SK-N-MC (cell line): ENCODE measurements around the gene MED27.

Experiments used
- DNase-seq: peaks from one replicate; pipeline ENCODE4 v3.0.0-alpha.2; 2011; ENCODE audit warnings: low read depth, low spot score
- H3K27ac ChIP-seq: fragments of 200-600 bp; sonication (generic); 2 replicates; pipeline ENCODE4 v1.5.1; 2016; ENCODE audit warnings: mixed run types
- H3K36me3 ChIP-seq: fragments of 200-600 bp; sonication (generic); 2 replicates; pipeline ENCODE4 v1.6.1; 2017; ENCODE audit warnings: antibody characterized with exemption, low read length, mixed read lengths; ENCODE audit not compliant: insufficient read depth
- H3K4me3 ChIP-seq: fragments of 200-600 bp; sonication (generic); 2 replicates; pipeline ENCODE4 v1.5.1; 2016
- H3K9ac ChIP-seq: fragments of 200-600 bp; sonication (generic); 2 replicates; pipeline ENCODE4 v1.8.0; 2017; ENCODE audit warnings: mixed run types, mixed read lengths; ENCODE audit not compliant: insufficient read length
- H3K9me3 ChIP-seq: fragments of 200-600 bp; sonication (generic); 2 replicates; pipeline ENCODE4 v1.6.1; 2017; ENCODE audit warnings: low read depth, mild to moderate bottlenecking, antibody characterized with exemption, low read length, moderate library complexity, mixed read lengths
- EZH2 ChIP-seq: fragments of 200-600 bp; sonication (generic); IDR thresholded peaks from one replicate; pipeline ENCODE4 v1.6.1; 2017; ENCODE audit warnings: antibody characterized with exemption
- FOXP2 ChIP-seq: optimal IDR thresholded peaks from 2 replicates; pipeline ENCODE3; 2011; ENCODE audit warnings: mild to moderate bottlenecking, moderate library complexity; ENCODE audit not compliant: insufficient read depth; ENCODE audit errors: extremely low read length, control extremely low read depth
- POLR2AphosphoS5 ChIP-seq: IDR thresholded peaks from 2 replicates; pipeline ENCODE4 v1.6.1; 2012; ENCODE audit warnings: mild to moderate bottlenecking, low read depth, low read length, borderline replicate concordance

MED27 gene

GRCh38 chr9:132040808-132041207 is 38.9 kb downstream of the MED27 start:
- H3K27ac ChIP-seq, result no peak overlapping the region
- H3K9ac ChIP-seq, result no peak overlapping the region
- no peak for TF ChIP-seq POLR2AphosphoS5
- TF ChIP-seq FOXP2, result no peak
- TF ChIP-seq EZH2, result no peak
- DNase-seq, result no peak
- no peaks in the 10 kb centered on the region for H3K36me3 ChIP-seq
- no peak overlapping the region for H3K4me3 ChIP-seq
- H3K9me3 ChIP-seq, result no peaks in the 10 kb centered on the region

- no peaks in the 10 kb centered on the region for H3K36me3 ChIP-seq
- TF ChIP-seq FOXP2, result no peak
- TF ChIP-seq POLR2AphosphoS5, result no peak
- no peak for TF ChIP-seq EZH2
- no peak overlapping the region for H3K9ac ChIP-seq
- H3K27ac ChIP-seq, result no peak overlapping the region
- no peak overlapping the region for H3K4me3 ChIP-seq
- DNase-seq, result no peak
- H3K9me3 ChIP-seq, result no peaks in the 10 kb centered on the region
These were observed 39.4 kb downstream of the MED27 start for GRCh38 chr9:132040246-132040645.

GRCh38 chr9:132039284-132039683 is 40.4 kb downstream of the MED27 start:
- H3K36me3 ChIP-seq, result no peaks in the 10 kb centered on the region
- TF ChIP-seq EZH2, result no peak
- no peak for TF ChIP-seq FOXP2
- TF ChIP-seq POLR2AphosphoS5, result no peak
- no peaks in the 10 kb centered on the region for H3K9me3 ChIP-seq
- no peak overlapping the region for H3K9ac ChIP-seq
- DNase-seq, result no peak
- no peak overlapping the region for H3K4me3 ChIP-seq
- no peak overlapping the region for H3K27ac ChIP-seq

GRCh38 chr9:132037458-132037857 is 42.2 kb downstream of the MED27 start:
- DNase-seq, result no peak
- H3K36me3 ChIP-seq, result no peaks in the 10 kb centered on the region
- no peaks in the 10 kb centered on the region for H3K9me3 ChIP-seq
- TF ChIP-seq POLR2AphosphoS5 (no peak), FOXP2 (no peak), EZH2 (no peak)
- no peak overlapping the region for H3K4me3 ChIP-seq
- H3K27ac ChIP-seq, result no peak overlapping the region
- no peak overlapping the region for H3K9ac ChIP-seq

GRCh38 chr9:132036521-132036920 is 43.1 kb downstream of the MED27 start:
- DNase-seq, result no peak
- TF ChIP-seq POLR2AphosphoS5, result no peak
- TF ChIP-seq EZH2, result no peak
- TF ChIP-seq FOXP2, result no peak
- no peak overlapping the region for H3K27ac ChIP-seq

GRCh38 chr9:132035679-132036078 is 44.0 kb downstream of the MED27 start:
- H3K27ac ChIP-seq, result no peak overlapping the region
- TF ChIP-seq FOXP2 (no peak), POLR2AphosphoS5 (no peak), EZH2 (no peak)

More at GRCh38 chr9:132036521-132036920, 43.1 kb downstream of the MED27 start:
- Histone ChIP-seq H3K4me3 (no peak overlapping the region), H3K9ac (no peak overlapping the region), H3K36me3 (no peaks in the 10 kb centered on the region), H3K9me3 (no peaks in the 10 kb centered on the region)

GRCh38 chr9:132032238-132032950 is 47.3 kb downstream of the MED27 start:
- DNase-seq, result no peak
- no peaks in the 10 kb centered on the region for H3K36me3 ChIP-seq
- H3K4me3 ChIP-seq, result no peak overlapping the region
- TF ChIP-seq POLR2AphosphoS5 (no peak), EZH2 (no peak), FOXP2 (no peak)
- H3K9me3 ChIP-seq, result no peaks in the 10 kb centered on the region
- no peak overlapping the region for H3K27ac ChIP-seq
- H3K9ac ChIP-seq, result no peak overlapping the region

More at GRCh38 chr9:132035679-132036078, 44.0 kb downstream of the MED27 start:
- Histone ChIP-seq H3K36me3 (no peaks in the 10 kb centered on the region), H3K9me3 (no peaks in the 10 kb centered on the region), H3K4me3 (no peak overlapping the region), H3K9ac (no peak overlapping the region)
- DNase-seq, result no peak

- H3K4me3 ChIP-seq, result no peak overlapping the region
- no peak for TF ChIP-seq FOXP2
- TF ChIP-seq POLR2AphosphoS5, result no peak
- no peak for TF ChIP-seq EZH2
- DNase-seq, result no peak
- H3K9ac ChIP-seq, result no peak overlapping the region
- no peak overlapping the region for H3K27ac ChIP-seq
- no peaks in the 10 kb centered on the region for H3K36me3 ChIP-seq
- H3K9me3 ChIP-seq, result no peaks in the 10 kb centered on the region
These were observed 48.0 kb downstream of the MED27 start for GRCh38 chr9:132031467-132032237.
